OCI-LY1 (cell line): ENCODE results near the gene CEP131.

Experiments used
- EZH2 ChIP-seq: fragments of 200-600 bp; sonication (generic), shearing (Covaris generic); IDR thresholded peaks from 2 replicates; pipeline ENCODE4 v1.8.0; 2017; ENCODE audit warnings: borderline replicate concordance, mixed run types, mild to moderate bottlenecking, antibody characterized with exemption, low read length, moderate library complexity, mixed read lengths
- TF ChIP-seq, protein P1 (sequence below): fragments of 200-600 bp; sonication (generic), shearing (Covaris generic); IDR thresholded peaks from 2 replicates; pipeline ENCODE4 v1.5.1; 2017; ENCODE audit warnings: mild to moderate bottlenecking, antibody characterized with exemption, low read length, moderate library complexity, mixed read lengths

- TF ChIP-seq EZH2 = no peak
- TF ChIP-seq, protein P1, sequence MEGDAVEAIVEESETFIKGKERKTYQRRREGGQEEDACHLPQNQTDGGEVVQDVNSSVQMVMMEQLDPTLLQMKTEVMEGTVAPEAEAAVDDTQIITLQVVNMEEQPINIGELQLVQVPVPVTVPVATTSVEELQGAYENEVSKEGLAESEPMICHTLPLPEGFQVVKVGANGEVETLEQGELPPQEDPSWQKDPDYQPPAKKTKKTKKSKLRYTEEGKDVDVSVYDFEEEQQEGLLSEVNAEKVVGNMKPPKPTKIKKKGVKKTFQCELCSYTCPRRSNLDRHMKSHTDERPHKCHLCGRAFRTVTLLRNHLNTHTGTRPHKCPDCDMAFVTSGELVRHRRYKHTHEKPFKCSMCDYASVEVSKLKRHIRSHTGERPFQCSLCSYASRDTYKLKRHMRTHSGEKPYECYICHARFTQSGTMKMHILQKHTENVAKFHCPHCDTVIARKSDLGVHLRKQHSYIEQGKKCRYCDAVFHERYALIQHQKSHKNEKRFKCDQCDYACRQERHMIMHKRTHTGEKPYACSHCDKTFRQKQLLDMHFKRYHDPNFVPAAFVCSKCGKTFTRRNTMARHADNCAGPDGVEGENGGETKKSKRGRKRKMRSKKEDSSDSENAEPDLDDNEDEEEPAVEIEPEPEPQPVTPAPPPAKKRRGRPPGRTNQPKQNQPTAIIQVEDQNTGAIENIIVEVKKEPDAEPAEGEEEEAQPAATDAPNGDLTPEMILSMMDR = no peak
These were observed 43.5 kb downstream of the CEP131 start for GRCh38 chr17:81179220-81179619.
